Measurements from ENCODE around the gene HEXIM2. TPM values are rescaled to one million over a fixed set of nuclear protein-coding genes. Genes with fewer than 3 reads are reported as not detected.

Gene HEXIM2
- total RNA-seq, 2 experiments from 2014 or later = 3.5 TPM

DNA sequence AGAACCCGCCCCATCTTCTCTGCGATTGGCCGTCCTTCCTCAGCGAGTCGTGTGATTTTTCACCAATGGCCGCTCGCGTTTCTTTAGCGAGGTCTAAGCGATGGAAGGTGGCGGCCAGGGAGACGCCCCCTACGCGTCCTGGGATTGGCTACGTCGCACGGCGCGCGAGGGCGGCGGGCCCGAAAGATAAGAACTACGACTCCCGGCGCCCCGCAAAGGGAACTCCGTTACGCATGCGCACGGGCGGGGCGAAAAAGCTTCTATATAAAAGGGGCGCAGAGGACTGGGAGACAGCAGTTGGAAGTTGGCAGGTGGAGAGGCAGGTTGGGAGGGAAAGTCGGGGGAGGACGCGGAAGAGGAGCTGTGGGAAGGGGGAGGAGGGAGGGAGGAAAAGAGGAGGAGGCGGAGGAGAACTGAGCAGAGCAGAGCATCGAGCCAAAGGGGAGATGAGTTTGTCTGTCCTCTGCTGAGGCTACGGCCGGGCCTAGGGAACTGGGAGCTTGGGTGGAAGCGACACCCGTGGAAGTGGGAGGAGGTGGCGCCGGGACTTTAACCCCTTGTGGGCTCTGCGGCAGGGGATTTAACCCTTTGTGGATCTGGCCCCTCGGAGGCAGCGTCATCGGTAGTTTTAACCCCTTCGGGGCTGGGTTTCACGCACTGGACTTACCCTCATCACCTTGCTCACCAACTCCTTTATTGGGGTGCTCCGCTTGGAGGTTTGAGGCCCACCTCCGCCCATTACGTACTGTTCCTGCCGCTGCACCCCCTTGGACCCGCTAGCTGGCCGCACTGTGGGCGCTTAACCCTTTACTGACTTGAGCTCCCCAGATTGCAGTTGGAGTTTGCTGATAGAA is 13.3 kb upstream of the HEXIM2 start, which contains the start of gene HEXIM1:
TSS of gene HEXIM1 (plus strand) at position 293 of the 854 bp plus-strand sequence. CDS start 716 bp downstream, outside the sequence.
- peak within 1 kb of the TSS; percentile 100 for H3K27ac Mint-ChIP-seq
- H3K27me3 Mint-ChIP-seq (ENCODE audit: low read depth) = no peaks in the 10 kb centered on the region
- peak within 1 kb of the TSS; percentile 97 for H3K4me3 Mint-ChIP-seq
- intact Hi-C loops (cut with micrococcal nuclease) = loop anchor here (1.0 kb wide), 7 partner anchors 13 to 164 kb away; partner anchors contain the start of genes ACBD4, HEXIM2 and NMT1
- H3K9me3 Mint-ChIP-seq = no peaks in the 10 kb centered on the region
- H3K4me1 Mint-ChIP-seq (ENCODE audit: low read depth) = peaks cover 42% of the 10 kb centered on the region
- CTCF ChIA-PET = interaction anchor here (0.7 to 16.6 kb wide), 16 partner anchors 12 to 237 kb away, joined by 3 to 252 read pairs (median 5); partner anchors contain the start of genes ACBD4, DCAKD, HEXIM2 and PLCD3
- peaks cover 17% of the 10 kb centered on the region for H3K36me3 Mint-ChIP-seq (ENCODE audit: low read depth)
- peak; percentile 99 for DNase-seq

DNA sequence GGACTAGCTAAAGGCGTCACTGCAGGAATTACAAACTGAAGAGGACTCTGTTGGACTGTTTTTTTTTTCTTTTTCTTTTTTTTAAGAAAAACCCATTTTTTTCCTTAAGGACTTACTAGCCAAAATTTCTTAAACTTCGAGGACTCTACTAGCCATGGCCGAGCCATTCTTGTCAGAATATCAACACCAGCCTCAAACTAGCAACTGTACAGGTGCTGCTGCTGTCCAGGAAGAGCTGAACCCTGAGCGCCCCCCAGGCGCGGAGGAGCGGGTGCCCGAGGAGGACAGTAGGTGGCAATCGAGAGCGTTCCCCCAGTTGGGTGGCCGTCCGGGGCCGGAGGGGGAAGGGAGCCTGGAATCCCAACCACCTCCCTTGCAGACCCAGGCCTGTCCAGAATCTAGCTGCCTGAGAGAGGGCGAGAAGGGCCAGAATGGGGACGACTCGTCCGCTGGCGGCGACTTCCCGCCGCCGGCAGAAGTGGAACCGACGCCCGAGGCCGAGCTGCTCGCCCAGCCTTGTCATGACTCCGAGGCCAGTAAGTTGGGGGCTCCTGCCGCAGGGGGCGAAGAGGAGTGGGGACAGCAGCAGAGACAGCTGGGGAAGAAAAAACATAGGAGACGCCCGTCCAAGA is 12.5 kb upstream of the HEXIM2 start:
- Mint-ChIP-seq H3K4me3 (peak overlapping the region; percentile 97), H3K36me3 (ENCODE audit: low read depth) (peaks cover 17% of the 10 kb centered on the region), H3K9me3 (no peaks in the 10 kb centered on the region), H3K27ac (peak overlapping the region; percentile 100), H3K27me3 (ENCODE audit: low read depth) (no peaks in the 10 kb centered on the region), H3K4me1 (ENCODE audit: low read depth) (peaks cover 36% of the 10 kb centered on the region)
- intact Hi-C loops (cut with micrococcal nuclease) = no loop called here
- CTCF ChIA-PET = interaction anchor here (0.7 to 16.6 kb wide), 19 partner anchors 12 to 236 kb away, joined by 3 to 252 read pairs (median 5); partner anchors contain the start of genes ACBD4, DCAKD, HEXIM2 and PLCD3
- peak; percentile 84 for DNase-seq

DNA sequence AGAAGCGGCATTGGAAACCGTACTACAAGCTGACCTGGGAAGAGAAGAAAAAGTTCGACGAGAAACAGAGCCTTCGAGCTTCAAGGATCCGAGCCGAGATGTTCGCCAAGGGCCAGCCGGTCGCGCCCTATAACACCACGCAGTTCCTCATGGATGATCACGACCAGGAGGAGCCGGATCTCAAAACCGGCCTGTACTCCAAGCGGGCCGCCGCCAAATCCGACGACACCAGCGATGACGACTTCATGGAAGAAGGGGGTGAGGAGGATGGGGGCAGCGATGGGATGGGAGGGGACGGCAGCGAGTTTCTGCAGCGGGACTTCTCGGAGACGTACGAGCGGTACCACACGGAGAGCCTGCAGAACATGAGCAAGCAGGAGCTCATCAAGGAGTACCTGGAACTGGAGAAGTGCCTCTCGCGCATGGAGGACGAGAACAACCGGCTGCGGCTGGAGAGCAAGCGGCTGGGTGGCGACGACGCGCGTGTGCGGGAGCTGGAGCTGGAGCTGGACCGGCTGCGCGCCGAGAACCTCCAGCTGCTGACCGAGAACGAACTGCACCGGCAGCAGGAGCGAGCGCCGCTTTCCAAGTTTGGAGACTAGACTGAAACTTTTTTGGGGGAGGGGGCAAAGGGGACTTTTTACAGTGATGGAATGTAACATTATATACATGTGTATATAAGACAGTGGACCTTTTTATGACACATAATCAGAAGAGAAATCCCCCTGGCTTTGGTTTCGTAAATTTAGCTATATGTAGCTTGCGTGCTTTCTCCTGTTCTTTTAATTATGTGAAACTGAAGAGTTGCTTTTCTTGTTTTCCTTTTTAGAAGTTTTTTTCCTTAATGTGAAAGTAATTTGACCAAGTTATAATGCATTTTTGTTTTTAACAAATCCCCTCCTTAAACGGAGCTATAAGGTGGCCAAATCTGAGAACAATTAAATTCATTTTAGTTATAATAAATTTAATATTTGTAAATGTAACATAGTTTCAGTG is 11.7 kb upstream of the HEXIM2 start:
- Mint-ChIP-seq H3K27me3 (ENCODE audit: low read depth) (no peaks in the 10 kb centered on the region), H3K9me3 (no peaks in the 10 kb centered on the region), H3K36me3 (ENCODE audit: low read depth) (peaks cover 17% of the 10 kb centered on the region), H3K27ac (peak overlapping the region; percentile 100), H3K4me1 (ENCODE audit: low read depth) (peaks cover 33% of the 10 kb centered on the region), H3K4me3 (peak overlapping the region; percentile 97)
- CTCF ChIA-PET = interaction anchor here (0.6 to 16.6 kb wide), 20 partner anchors 11 to 165 kb away, joined by 3 to 252 read pairs (median 5); partner anchors contain the start of genes ACBD4, HEXIM2 and PLCD3
- DNase-seq = peak; percentile 66
- intact Hi-C loops (cut with micrococcal nuclease) = no loop called here

DNA sequence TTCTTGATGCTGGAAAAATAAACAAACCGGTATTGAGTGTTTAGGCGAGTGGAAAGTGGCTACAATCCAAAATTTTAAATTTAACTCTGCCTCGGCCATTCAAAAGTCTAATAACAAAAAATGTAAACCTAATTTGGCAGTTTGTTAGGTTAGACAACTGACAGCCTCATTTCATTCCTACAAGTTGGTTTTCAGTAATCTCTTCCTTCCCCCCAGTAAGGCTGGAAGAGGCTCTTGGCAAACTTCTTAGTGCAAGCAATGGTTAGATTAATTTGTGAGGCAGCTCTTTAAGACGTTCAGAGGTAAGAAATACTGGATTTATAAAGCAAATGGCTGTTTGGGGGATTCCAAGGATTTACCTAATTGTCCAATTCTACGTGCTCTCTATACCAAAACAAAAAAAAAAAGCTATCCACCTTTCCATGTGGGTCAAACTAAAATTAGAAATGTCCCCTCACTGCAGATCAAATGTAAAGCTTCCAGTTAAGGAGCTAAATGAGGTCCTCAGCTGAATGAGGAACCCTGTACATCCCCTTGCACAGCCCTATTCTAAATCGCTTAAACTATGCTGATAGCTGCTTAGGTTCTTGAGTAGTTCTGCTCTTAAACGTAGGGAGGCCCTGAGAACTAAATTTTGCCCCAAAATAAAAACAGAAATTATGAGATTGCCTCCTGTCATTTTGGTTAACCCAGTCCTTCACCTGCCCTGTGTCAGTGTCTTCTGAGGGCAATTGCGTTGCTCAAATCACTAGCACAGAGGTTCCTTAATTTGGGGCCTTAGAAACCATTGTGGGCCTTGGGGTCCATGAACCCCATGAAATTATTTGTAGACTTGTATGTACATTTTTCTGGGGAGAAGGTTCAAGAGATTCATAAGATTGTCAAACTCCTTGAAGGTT is 10.5 kb upstream of the HEXIM2 start:
- intact Hi-C loops (cut with micrococcal nuclease) = no loop called here
- peaks cover 33% of the 10 kb centered on the region for H3K4me1 Mint-ChIP-seq (ENCODE audit: low read depth)
- peaks cover 17% of the 10 kb centered on the region for H3K36me3 Mint-ChIP-seq (ENCODE audit: low read depth)
- H3K27ac Mint-ChIP-seq = peak overlapping the region; percentile 68
- DNase-seq = no peak
- no peaks in the 10 kb centered on the region for H3K27me3 Mint-ChIP-seq (ENCODE audit: low read depth)
- H3K9me3 Mint-ChIP-seq = no peaks in the 10 kb centered on the region
- H3K4me3 Mint-ChIP-seq = peak overlapping the region; percentile 50
- CTCF ChIA-PET = interaction anchor here (0.7 to 16.6 kb wide), 11 partner anchors 10 to 160 kb away, joined by 3 to 252 read pairs (median 23); partner anchors contain the start of genes ACBD4, HEXIM2 and PLCD3

DNA sequence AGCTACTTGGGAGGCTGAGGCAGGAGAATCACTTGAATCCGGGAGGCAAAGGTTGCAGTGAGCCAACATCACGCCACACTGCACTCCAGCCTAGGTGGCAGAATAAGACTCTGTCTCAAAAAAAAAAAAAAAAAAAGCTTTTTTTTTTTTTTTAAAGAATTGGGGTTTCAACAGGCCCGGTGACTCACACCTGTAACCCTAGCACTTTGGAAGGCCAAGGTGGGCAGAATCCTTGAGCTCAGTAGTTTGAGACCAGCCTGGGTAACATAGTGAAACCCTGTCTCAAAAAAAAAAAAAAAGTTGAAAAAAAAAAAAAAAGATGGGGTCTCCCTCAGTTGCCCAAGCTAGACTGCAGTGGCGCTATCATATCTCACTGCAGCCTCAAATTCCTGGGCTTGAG is 6.6 kb upstream of the HEXIM2 start:
- no peak for DNase-seq
- CTCF ChIA-PET = interaction anchor here (0.6 to 16.6 kb wide), 4 partner anchors 18 to 66 kb away, joined by 3 to 252 read pairs (median 16); partner anchors contain the start of genes ACBD4 and PLCD3
- H3K4me3 Mint-ChIP-seq = no peak overlapping the region
- H3K27ac Mint-ChIP-seq = peak overlapping the region; percentile 54
- peaks cover 48% of the 10 kb centered on the region for H3K4me1 Mint-ChIP-seq (ENCODE audit: low read depth)
- no peaks in the 10 kb centered on the region for H3K9me3 Mint-ChIP-seq
- H3K36me3 Mint-ChIP-seq (ENCODE audit: low read depth) = peaks cover 21% of the 10 kb centered on the region
- no peaks in the 10 kb centered on the region for H3K27me3 Mint-ChIP-seq (ENCODE audit: low read depth)
- intact Hi-C loops (cut with micrococcal nuclease) = no loop called here

DNA sequence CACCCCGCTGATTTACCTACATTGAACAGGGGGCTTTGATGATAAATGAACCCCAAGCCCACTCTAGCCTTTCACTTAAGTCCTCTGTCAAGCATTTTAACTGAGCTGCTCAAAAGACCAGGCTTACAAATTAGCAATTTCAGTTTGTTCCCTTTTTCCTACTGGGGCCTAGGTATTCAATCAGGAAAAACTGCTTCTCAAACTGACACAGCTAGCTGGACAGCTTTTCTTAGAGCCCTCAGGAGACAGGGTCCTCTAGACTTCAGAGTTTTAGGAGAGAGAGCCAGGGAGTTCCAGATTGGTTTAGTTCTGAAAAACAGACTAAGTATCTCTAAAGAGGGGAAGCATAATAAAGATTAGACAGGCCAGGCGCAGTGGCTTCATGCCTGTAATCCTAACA is 6.2 kb upstream of the HEXIM2 start:
- Mint-ChIP-seq H3K4me3 (no peak overlapping the region), H3K27ac (peak overlapping the region; percentile 54), H3K36me3 (ENCODE audit: low read depth) (peaks cover 20% of the 10 kb centered on the region)

DNA sequence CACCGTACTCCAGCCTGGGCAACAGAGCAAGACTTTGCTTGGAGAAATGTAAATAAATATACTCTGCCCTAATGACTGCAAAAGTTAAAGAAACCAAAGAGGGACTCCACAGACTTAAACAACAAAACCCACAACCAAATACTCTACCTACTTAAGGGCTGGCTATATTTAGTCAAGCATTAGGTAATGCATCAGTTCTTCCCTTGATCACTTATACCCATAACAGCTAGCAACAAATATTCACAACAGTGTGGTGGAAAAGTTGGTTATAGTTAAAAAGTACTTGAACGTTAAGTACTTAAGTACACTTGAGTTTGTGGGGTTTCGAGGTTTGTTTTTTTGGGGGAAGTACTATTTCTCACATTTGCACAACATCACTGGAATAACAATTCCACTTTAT is 5.4 kb upstream of the HEXIM2 start:
- intact Hi-C loops (cut with micrococcal nuclease) = no loop called here

More for the DNA sequence above, 6.2 kb upstream of the HEXIM2 start:
- CTCF ChIA-PET = interaction anchor here (0.6 to 16.6 kb wide), 5 partner anchors 18 to 74 kb away, joined by 3 to 252 read pairs (median 10); partner anchors contain the start of genes ACBD4 and PLCD3
- Mint-ChIP-seq H3K27me3 (ENCODE audit: low read depth) (no peaks in the 10 kb centered on the region), H3K9me3 (no peaks in the 10 kb centered on the region), H3K4me1 (ENCODE audit: low read depth) (peaks cover 47% of the 10 kb centered on the region)
- no peak for DNase-seq
- intact Hi-C loops (cut with micrococcal nuclease) = no loop called here

DNA sequence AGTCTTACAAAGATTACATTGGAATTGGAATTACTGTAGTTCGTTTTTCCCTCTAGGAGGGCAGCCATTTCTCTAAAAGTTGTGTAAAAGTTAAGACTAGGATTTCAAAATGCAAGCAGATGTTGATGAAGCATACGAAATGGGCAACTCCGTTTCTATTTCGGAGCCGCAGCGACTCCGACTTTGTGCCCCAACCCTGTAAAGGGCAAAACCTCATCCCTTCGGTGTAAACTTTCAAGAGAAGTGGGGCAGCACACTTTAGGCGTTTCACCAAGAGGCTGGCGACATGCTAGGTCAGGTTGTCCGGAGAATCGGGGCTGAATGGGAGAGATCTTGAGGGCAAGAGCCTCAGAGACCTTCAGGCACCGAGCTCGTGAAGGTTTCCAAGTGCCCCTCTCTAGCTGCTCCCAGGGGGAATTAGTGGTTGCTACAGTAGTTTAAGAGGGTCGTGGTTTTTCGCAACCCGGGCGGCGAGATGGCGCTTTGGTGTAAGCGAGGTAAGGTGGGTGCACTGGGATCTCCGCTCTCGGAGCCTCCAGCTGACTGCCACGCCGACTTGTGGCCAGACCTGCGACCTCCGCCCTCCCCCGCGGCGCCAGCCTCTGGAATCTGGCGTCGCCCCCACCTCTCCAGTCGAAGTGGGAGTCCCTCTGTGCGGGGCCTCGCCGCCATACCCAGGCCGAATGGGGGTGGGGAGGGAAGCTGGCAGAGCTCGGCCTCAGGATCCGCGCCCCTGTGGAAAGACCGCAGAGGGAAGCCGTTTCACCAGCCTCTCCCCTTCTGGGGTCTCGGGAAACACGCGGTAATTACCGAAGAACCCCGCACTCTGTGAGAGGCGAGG is 1.0 kb upstream of the HEXIM2 start:
- Mint-ChIP-seq H3K4me1 (ENCODE audit: low read depth) (peaks cover 37% of the 10 kb centered on the region), H3K4me3 (peak overlapping the region; percentile 96), H3K27me3 (ENCODE audit: low read depth) (no peaks in the 10 kb centered on the region), H3K27ac (peak overlapping the region; percentile 96), H3K36me3 (ENCODE audit: low read depth) (peaks cover 23% of the 10 kb centered on the region), H3K9me3 (no peaks in the 10 kb centered on the region)
- CTCF ChIA-PET = interaction anchor here (0.6 to 16.6 kb wide), 6 partner anchors 11 to 37 kb away, joined by 3 to 252 read pairs (median 14); partner anchors contain the start of genes ACBD4, HEXIM1 and PLCD3
- DNase-seq = peak; percentile 63
- intact Hi-C loops (cut with micrococcal nuclease) = loop anchor here (1.0 kb wide), 7 partner anchors 11 to 385 kb away; partner anchors contain the start of genes ACBD4, HEXIM1 and NMT1

More for the DNA sequence above, 5.4 kb upstream of the HEXIM2 start:
- Mint-ChIP-seq H3K36me3 (ENCODE audit: low read depth) (peaks cover 21% of the 10 kb centered on the region), H3K4me3 (no peak overlapping the region), H3K27ac (no peak overlapping the region), H3K27me3 (ENCODE audit: low read depth) (no peaks in the 10 kb centered on the region), H3K4me1 (ENCODE audit: low read depth) (peaks cover 41% of the 10 kb centered on the region), H3K9me3 (no peaks in the 10 kb centered on the region)
- CTCF ChIA-PET = interaction anchor here (0.9 to 16.6 kb wide), 3 partner anchors 17 to 74 kb away, joined by 3 to 252 read pairs (median 10); partner anchors contain the start of genes ACBD4 and PLCD3
- no peak for DNase-seq

DNA sequence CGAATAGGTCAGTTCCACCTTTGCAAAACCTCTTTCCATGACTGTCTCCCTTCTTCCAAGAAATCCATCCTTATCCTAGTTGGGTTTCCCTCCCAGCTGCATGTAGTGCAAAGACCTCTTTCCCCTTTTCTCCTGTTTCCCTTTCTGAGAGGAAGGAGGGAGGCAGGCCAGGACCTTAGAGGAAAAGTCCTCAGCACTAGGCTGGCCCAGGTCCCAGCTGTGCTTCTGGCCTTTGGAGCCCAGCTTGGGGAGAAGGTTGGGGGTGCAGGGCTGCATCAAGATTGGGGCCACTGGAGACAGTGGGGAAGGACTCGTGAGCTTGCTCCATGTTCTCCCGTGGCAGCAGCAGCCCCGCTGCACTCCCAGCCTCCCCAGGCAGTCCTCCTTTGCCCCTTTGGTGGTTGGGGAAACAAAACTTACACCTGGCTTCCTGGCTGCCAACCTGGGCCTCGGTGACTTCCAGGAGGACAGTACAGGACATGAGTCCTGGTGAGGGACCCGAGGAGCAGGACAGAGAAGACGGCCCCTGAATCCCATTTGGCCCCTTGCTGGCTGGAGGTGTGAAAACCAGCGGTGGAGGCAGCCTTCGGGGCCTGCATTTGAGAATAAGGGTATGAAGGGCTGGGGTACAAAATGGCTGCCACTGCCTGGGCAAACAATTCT is 481 bp downstream of the HEXIM2 start:
- CTCF ChIA-PET = interaction anchor here (4.1 to 16.6 kb wide), 3 partner anchors 12 to 35 kb away, joined by 22 to 252 read pairs (median 93); partner anchors contain the start of genes ACBD4, HEXIM1 and PLCD3
- DNase-seq = no peak
- peak overlapping the region; percentile 96 for H3K4me3 Mint-ChIP-seq
- H3K27me3 Mint-ChIP-seq (ENCODE audit: low read depth) = no peaks in the 10 kb centered on the region
- H3K27ac Mint-ChIP-seq = peak overlapping the region; percentile 96
- intact Hi-C loops (cut with micrococcal nuclease) = no loop called here
- H3K9me3 Mint-ChIP-seq = no peaks in the 10 kb centered on the region
- peaks cover 29% of the 10 kb centered on the region for H3K4me1 Mint-ChIP-seq (ENCODE audit: low read depth)
- peaks cover 23% of the 10 kb centered on the region for H3K36me3 Mint-ChIP-seq (ENCODE audit: low read depth)
